ENCODE data around the gene WDPCP. TPM values are rescaled to one million over a fixed set of nuclear protein-coding genes. Genes with fewer than 3 reads are reported as not detected.

Gene WDPCP
- total and polyA plus RNA-seq, 10 of the 15 experiments (the other 5 are each of a cell fraction or from before 2014, with no cell fraction given) = 2.1 to 7.9 (median 4.6) TPM

DNA sequence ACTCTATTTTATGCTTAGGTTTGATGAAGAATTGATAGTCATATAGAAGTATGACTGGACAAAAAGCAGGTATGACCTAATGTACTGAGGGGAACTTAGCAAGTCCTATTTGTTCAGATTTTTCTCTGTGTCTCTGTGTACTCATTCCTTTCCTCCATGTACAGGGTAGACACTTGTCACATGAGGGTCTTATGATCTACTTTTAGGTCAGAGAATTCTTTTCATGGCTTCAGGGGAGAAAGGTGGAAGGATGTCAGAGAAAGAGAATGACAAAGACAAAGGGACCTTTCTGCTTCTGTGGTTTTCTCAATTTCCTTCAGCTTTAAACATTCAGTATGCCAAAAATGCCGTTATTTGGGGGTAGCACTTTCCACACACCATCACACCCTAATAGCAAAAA is 181.6 kb downstream of the WDPCP start:
- no peak overlapping the region for H2AFZ ChIP-seq (ENCODE audit: control insufficient read depth, low read depth, low read length)
- H3K4me3 ChIP-seq = no peak overlapping the region
- H3K36me3 ChIP-seq (ENCODE audit: control insufficient read depth in 2 of 2, insufficient read depth in 2 of 2, low read length in 1 of 2) = no peaks in the 10 kb centered on the region
- in situ Hi-C loops (cut with MboI) (no loop called here), intact Hi-C loops (cut with micrococcal nuclease; ENCODE audit: unreplicated experiment) (no loop called here)
- no peak for FAIRE-seq
- ChIA-PET SMC1A (ENCODE audit: uncharacterized antibody, unreplicated experiment) (no interaction called here), CTCF (no interaction called here), RAD21 (ENCODE audit: unreplicated experiment) (no interaction called here), POLR2A (no interaction called here)
- DNase-seq (ENCODE audit: low read depth, low spot score) = no peak
- no TSS peak for BruUV-seq (replicated peaks)
- H4K20me1 ChIP-seq (ENCODE audit: control insufficient read depth, insufficient read depth) = no peaks in the 10 kb centered on the region
- no peak overlapping the region for H3K4me2 ChIP-seq (ENCODE audit: control insufficient read depth, insufficient read depth)
- no peak for ATAC-seq
- no peak overlapping the region for H3K9ac ChIP-seq (ENCODE audit: control insufficient read depth, insufficient read depth, low read length)
- no peak for TF ChIP-seq MEF2A (IDR thresholded peaks at IDR 0.05; ENCODE audit: insufficient read depth, low read depth, low read length)
- TF ChIP-seq, protein P1, sequence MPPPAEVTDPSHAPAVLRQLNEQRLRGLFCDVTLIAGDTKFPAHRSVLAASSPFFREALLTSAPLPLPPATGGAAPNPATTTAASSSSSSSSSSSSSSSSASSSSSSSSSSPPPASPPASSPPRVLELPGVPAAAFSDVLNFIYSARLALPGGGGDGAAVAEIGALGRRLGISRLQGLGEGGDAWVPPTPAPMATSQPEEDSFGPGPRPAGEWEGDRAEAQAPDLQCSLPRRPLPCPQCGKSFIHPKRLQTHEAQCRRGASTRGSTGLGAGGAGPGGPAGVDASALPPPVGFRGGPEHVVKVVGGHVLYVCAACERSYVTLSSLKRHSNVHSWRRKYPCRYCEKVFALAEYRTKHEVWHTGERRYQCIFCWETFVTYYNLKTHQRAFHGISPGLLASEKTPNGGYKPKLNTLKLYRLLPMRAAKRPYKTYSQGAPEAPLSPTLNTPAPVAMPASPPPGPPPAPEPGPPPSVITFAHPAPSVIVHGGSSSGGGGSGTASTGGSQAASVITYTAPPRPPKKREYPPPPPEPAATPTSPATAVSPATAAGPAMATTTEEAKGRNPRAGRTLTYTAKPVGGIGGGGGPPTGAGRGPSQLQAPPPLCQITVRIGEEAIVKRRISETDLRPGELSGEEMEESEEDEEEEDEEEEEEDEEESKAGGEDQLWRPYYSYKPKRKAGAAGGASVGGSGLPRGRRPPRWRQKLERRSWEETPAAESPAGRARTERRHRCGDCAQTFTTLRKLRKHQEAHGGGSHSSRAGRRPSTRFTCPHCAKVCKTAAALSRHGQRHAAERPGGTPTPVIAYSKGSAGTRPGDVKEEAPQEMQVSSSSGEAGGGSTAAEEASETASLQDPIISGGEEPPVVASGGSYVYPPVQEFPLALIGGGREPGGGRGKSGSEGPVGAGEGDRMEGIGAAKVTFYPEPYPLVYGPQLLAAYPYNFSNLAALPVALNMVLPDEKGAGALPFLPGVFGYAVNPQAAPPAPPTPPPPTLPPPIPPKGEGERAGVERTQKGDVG (CRISPR knock-in tag; IDR thresholded peaks at IDR 0.05) = no peak
- no peak for TF ChIP-seq DPF2 (IDR thresholded peaks at IDR 0.05)
- TF ChIP-seq KAT2A (conservative IDR thresholded peaks at IDR 0.05; ENCODE audit: control insufficient read depth, low read depth, low read length) = no peak
- TF ChIP-seq NBN (IDR thresholded peaks at IDR 0.05) = no peak
- no peak for TF ChIP-seq CEBPB (IDR thresholded peaks at IDR 0.05; ENCODE audit: borderline replicate concordance in 1 of 2, low read depth in 2 of 2, low read length in 2 of 2)
- TF ChIP-seq TCF7 (IDR thresholded peaks at IDR 0.05; ENCODE audit: borderline replicate concordance) = no peak
- TF ChIP-seq RAD21 (IDR thresholded peaks at IDR 0.05; ENCODE audit: insufficient read depth, low read depth, low read length) = no peak
- no peak for TF ChIP-seq RB1 (IDR thresholded peaks at IDR 0.05; ENCODE audit: borderline replicate concordance)
- no peak for TF ChIP-seq FOS (IDR thresholded peaks at IDR 0.05; ENCODE audit: borderline replicate concordance, extremely low read depth, insufficient read length)
- TF ChIP-seq RCOR1 (conservative IDR thresholded peaks at IDR 0.05; ENCODE audit: low read depth, low read length) = no peak
- no peak for TF ChIP-seq SMAD5 (IDR thresholded peaks at IDR 0.05; ENCODE audit: low read depth)
- TF ChIP-seq SMAD1 (IDR thresholded peaks at IDR 0.05; ENCODE audit: low read depth, partially characterized antibody) = no peak
- TF ChIP-seq TARDBP (IDR thresholded peaks at IDR 0.05; ENCODE audit: borderline replicate concordance) = no peak
- no peak for TF ChIP-seq JUND (IDR thresholded peaks at IDR 0.05; ENCODE audit: low read depth, low read length)
- TF ChIP-seq, protein P2, sequence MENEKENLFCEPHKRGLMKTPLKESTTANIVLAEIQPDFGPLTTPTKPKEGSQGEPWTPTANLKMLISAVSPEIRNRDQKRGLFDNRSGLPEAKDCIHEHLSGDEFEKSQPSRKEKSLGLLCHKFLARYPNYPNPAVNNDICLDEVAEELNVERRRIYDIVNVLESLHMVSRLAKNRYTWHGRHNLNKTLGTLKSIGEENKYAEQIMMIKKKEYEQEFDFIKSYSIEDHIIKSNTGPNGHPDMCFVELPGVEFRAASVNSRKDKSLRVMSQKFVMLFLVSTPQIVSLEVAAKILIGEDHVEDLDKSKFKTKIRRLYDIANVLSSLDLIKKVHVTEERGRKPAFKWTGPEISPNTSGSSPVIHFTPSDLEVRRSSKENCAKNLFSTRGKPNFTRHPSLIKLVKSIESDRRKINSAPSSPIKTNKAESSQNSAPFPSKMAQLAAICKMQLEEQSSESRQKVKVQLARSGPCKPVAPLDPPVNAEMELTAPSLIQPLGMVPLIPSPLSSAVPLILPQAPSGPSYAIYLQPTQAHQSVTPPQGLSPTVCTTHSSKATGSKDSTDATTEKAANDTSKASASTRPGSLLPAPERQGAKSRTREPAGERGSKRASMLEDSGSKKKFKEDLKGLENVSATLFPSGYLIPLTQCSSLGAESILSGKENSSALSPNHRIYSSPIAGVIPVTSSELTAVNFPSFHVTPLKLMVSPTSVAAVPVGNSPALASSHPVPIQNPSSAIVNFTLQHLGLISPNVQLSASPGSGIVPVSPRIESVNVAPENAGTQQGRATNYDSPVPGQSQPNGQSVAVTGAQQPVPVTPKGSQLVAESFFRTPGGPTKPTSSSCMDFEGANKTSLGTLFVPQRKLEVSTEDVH (IDR thresholded peaks at IDR 0.05; ENCODE audit: low read depth, partially characterized antibody) = no peak
- TF ChIP-seq, protein P3, sequence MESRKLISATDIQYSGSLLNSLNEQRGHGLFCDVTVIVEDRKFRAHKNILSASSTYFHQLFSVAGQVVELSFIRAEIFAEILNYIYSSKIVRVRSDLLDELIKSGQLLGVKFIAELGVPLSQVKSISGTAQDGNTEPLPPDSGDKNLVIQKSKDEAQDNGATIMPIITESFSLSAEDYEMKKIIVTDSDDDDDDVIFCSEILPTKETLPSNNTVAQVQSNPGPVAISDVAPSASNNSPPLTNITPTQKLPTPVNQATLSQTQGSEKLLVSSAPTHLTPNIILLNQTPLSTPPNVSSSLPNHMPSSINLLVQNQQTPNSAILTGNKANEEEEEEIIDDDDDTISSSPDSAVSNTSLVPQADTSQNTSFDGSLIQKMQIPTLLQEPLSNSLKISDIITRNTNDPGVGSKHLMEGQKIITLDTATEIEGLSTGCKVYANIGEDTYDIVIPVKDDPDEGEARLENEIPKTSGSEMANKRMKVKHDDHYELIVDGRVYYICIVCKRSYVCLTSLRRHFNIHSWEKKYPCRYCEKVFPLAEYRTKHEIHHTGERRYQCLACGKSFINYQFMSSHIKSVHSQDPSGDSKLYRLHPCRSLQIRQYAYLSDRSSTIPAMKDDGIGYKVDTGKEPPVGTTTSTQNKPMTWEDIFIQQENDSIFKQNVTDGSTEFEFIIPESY (IDR thresholded peaks at IDR 0.05) = no peak
- no peak for TF ChIP-seq KLF5 (IDR thresholded peaks at IDR 0.05; ENCODE audit: partially characterized antibody)
- TF ChIP-seq NFYB (IDR thresholded peaks at IDR 0.05; ENCODE audit: insufficient read depth, low read depth, low read length) = no peak
- TF ChIP-seq ZNF217 (IDR thresholded peaks at IDR 0.05) = no peak
- no peaks in the 10 kb centered on the region for H3K79me2 ChIP-seq (ENCODE audit: control insufficient read depth, insufficient read depth, low read length)
- no peak overlapping the region for H3K27ac ChIP-seq (ENCODE audit: control insufficient read depth, insufficient read depth)
- no peaks in the 10 kb centered on the region for H3K27me3 ChIP-seq (replicated peaks in 1 of 2; ENCODE audit: control insufficient read depth in 2 of 2, insufficient read depth in 2 of 2, low read length in 1 of 2)
- no peaks in the 10 kb centered on the region for H3K4me1 ChIP-seq (ENCODE audit: control insufficient read depth, insufficient read depth, low read length)
- WGBS (ENCODE audit: insufficient coverage, insufficient replicate concordance, low lambda C conversion rate, missing lambda C conversion rate) = 100% methylated on average over 1 of the region's 1 CpG
- no peaks in the 10 kb centered on the region; the same call in 2 of the 3 replicates for H3K9me3 ChIP-seq (replicated peaks; ENCODE audit: control insufficient read depth, insufficient read depth, low read length)
